ENCODE results near the gene KIF25.
"Not testable (repeated sequence)": the region's sequence is repeated elsewhere in the genome, so short reads cannot be mapped to it uniquely, and the experiment has no call there.

Gene KIF25

GRCh38 chr6:168073937-168074730 lies 76.7 kb downstream of the KIF25 start:
- no peak for DNase-seq

DNA sequence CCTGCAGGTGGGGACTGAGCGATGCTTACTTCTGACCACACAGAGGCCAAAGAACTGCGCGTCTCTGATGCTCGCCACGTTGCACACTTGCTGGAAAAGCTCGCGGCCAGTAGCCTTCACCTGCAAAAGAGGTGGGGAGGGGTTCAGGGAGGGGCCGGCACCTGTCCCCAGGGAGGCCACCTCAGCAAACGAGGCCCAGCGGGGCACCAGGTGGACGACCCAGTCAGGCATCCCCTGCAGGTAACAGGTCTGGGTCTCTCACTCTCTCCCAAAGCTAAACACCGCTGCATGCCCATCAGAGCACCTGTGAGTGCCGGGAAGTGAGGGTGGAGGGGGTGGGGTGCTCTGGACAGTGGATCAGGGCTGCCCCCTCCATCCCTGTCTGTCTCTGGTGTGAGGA lies 77.7 kb downstream of the KIF25 start:
- DNase-seq, result no peak

DNA sequence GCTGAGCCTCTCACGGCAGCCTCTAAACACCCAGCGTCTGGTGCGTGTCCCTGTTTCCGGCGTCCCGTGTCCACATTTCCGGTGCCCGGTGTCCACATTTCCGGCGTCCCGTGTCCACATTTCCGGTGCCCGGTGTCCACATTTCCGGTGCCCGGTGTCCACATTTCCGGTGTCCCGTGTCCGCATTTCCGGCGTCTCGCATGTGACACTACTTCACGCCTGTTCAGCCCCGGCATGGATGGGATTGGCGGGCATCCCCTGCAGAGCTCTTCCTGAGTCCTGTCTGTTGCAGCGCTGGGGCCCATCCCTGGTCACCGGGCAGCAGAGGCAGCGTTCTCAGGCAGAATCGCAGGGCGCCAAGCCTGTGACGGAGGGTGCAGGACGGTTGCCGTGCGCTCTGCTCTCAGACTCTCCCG lies 78.3 kb downstream of the KIF25 start:
- no peak for DNase-seq

DNA sequence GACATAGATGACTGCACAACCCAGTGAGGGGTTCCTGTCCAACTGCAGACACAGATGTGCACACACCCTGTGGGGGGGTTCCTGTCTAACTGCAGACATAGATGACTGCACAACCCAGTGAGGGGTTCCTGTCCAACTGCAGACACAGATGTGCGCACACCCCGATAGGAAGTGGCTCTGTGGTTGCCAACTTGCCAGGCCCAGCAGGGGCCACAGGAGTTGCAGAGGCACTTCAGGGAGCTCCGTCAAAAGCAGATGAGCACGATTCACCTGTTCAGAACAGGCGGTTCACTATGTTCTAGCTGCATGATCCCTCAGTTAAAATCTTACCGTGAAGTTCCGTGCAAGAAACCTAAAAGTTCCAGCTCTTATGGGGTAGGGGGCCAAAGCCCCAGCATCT lies 79.9 kb downstream of the KIF25 start:
- not testable (repeated sequence) for DNase-seq

DNA sequence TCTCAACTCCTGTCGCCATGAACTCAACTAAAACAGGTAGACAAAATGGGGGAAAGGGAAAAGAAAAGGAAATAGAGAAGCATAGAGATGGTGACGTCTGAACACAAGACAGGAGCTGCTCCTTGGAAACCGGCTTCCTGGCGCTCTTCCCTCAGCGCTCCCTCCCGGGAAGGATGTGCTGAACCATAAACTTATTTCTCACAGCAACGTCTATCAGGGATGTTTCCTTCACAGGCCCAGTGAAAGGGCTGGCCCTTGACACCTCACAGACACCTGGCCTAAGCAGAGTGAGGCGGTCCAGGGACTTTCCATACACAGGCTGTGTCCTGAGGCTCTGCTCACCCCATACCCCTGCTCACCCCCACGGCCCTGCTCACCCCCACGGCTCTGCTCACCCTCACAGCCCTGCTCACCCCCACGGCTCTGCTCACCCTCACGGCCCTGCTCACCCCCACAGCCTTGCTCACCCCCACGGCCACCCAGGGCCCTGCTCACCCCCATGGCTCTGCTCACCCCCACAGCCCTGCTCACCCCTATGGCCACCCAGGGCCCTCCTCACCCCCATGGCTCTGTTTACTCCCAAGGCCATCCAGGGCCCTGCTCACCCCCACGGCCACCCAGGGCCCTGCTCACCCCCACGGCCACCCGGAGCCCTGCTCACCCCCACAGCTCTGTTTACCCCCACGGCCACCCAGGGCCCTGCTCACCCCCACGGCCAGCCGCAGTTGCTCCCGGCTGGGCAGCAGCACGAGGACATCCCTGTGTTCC lies 80.9 kb downstream of the KIF25 start:
- no peak for DNase-seq

DNA sequence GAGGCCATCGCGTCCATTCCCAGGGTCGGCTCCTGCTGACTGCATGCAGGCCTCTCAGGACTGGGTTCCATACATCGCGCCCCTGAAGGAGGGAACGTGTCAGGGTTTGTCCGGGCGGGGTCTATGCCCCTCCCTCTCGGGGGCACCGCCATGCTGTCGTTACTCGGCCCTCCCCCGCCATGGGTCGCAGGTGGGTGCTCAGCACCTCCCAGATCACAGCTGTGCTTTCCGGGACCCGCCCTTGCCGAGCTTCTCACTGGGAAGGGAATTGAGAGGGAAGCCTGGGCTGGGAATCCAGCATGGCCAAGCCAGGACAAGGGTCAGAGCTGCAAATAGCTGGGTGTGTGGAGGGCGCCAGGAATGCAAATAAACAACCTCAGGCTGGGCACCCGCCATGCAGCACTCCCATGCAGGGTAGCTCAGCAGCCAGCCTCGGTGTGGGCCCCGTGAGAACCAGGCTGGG lies 81.5 kb downstream of the KIF25 start, which contains the start of gene FRMD1:
Gene FRMD1, minus strand, starts transcription at position 270 of the 463 bp plus-strand sequence. Its CDS starts 118 bp downstream, at position 152.
- DNase-seq, result no peak

- no peak for DNase-seq
These were observed 83.1 kb downstream of the KIF25 start for GRCh38 chr6:168080393-168081077.

- DNase-seq, result no peak
These were observed 84.5 kb downstream of the KIF25 start for GRCh38 chr6:168081858-168082546.

DNA sequence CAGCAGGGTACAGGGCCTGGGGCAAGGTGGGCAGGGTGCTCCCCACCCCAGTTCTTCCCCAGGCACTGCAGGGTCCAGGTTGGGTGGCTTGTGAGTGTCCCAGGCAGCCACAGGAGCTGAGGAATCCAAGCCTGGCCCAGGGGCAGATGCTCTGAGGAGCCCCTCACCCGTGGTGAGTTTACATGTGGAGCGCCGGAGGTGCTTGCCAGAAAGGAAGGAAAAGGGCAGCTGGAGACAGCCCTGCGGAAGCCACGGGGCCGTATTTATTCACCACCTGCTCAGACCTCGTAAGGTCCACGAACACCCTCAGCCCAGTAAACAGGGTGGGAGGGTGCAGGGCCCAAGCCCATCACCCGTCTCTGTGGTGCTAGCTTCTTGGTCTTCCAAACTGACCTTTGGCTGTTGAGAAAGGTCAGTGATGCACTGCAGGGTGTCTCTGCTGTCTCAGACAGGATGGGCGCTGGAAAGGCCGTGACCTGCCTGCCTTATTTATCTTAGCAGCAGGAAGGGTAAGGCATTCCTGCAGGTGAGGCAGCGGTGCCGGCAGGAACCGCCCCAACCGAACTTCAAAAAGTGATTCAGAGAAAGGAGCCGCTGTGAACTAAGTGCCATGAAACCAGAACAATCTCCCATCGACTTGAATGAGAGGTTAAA lies 85.5 kb downstream of the KIF25 start:
- no peak for DNase-seq

- DNase-seq, result no peak
These were observed 86.0 kb downstream of the KIF25 start for GRCh38 chr6:168083514-168083885.

GRCh38 chr6:168084465-168085160 lies 87.1 kb downstream of the KIF25 start:
- DNase-seq, result no peak

DNA sequence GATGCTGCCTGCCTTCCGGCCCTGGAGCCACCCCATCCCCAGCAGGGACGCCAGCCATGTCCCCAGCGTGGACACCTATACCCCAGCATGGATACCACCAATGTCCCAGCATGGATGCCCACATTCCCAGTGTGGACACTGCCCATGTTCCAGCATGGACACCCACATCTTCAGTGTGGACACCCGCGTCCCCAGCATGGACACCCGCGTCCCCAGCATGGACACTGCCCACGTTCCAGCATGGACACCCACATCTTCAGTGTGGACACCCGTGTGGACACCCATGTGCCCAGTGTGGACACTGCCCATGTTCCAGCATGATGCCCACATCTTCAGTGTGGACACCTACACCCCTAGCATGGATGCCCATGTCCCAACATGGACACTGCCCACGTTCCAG lies 88.6 kb downstream of the KIF25 start:
- DNase-seq, result no peak

GRCh38 chr6:168086616-168087015 lies 89.1 kb downstream of the KIF25 start:
- no peak for DNase-seq

DNA sequence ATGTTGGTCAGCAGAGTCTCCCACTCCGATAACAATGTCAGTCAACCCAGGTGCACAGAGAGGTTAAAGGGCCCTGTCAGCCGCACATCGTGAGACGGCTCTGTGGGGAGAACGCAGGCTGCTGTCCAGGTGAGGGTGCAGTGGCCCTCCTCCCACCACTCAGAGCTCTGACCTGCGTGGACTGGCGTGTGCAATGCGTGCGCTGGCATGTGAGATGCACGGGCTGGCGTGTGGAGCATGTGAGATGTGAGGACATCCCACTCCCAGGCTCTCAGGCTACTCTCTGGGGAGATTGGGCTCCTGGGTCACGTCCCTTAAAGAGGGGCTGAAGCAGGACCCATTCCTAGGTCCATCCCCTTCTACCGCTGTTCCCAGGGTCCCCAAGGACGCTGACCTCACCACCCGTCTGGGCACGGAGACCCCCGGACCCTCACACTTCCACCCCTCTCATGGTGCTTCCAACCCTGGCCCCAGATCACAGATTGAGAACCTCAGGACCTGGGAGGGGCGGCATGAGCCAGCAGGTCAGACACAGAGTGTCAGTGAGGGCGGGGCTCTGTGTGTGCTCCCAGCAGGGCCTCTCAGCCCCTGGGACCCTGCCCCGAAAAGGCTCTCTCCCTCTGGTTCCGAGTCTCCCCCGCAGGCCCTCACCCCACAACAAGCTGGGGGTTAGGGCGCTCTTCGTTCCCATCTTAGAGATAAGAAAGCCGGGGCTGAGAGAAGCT lies 90.1 kb downstream of the KIF25 start:
- no peak for DNase-seq

GRCh38 chr6:168088161-168089053 lies 90.9 kb downstream of the KIF25 start:
- DNase-seq, result no peak

DNA sequence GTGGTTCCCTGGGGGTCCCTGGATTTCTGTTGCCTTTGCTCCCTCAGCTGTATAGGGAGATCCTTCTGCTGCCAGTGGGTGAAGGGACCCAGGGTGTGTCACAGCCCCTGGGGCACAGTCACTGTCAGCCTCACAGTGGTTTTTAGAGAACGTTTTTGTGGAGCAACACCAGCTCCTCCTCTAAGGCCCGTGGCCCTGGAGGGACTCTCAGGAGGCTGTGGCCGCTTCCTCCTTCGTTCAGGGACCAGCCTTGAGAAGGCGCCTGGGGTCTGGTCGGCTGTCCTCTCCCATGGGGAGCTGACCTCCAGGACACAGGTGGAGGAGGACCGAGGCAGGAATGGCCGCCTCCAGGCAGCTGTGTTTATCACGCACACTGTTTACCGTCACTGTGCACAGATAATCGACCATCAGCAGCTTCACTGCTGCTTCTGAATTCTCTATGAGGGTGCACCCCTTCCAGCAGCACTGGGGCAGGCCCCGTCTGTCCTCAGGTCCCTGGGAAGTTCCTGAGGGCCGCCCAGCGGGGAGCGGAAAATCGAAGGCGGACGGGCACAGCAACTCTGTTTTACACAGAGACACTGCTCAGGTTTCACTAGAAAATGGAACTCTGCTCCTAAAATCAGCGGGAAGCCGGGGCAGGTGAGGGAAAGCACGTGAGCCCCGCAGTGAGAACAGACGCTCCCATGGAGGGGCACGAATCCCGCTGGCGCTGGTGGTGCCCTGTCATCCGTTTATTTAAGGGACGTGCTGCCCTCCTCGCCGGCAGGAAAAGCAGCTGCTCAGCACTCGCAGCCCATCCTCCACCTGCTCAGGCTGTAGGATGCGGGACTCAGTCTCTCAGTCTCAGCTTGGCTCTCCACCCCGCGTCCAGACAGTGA lies 92.0 kb downstream of the KIF25 start:
- DNase-seq, result no peak

GRCh38 chr6:168090064-168090690 lies 92.7 kb downstream of the KIF25 start:
- no peak for DNase-seq

GRCh38 chr6:168090706-168091105 lies 93.2 kb downstream of the KIF25 start:
- DNase-seq, result no peak
